ENCODE measurements around the gene HOXD8.

- TF ChIP-seq CTCF (IDR thresholded peaks at IDR 0.05) (peak; percentile 51 to 75 (median 70)), POLR2A (IDR thresholded peaks at IDR 0.05) (no peak)
Observed at GRCh38 chr2:176096986-176097819, 32.3 kb upstream of the HOXD8 start.
